A549 (cell line): Measurements from ENCODE around the gene PPP2R2D.

Experiments
- EP300 ChIP-seq, 2 experiments: fragments of >200 bp; sonication (Bioruptor Twin); formaldehyde crosslinking; IDR thresholded peaks; 2 replicates in 1 of 2; 3 replicates in 1 of 2; pipeline ENCODE4 v1.6.1; 2016 to 2017
- FOSB ChIP-seq: fragments of 250-450 bp; sonication (Bioruptor Pico); IDR thresholded peaks from 2 replicates; pipeline ENCODE4 v1.5.0; 2020; ENCODE audit warnings: mild to moderate bottlenecking, moderate library complexity
- ZNF302 ChIP-seq: fragments of 250-450 bp; sonication (Bioruptor Pico); IDR thresholded peaks from 2 replicates; pipeline ENCODE4 v1.9.0; 2021; ENCODE audit warnings: inconsistent platforms, mild to moderate bottlenecking, moderate library complexity

DNA sequence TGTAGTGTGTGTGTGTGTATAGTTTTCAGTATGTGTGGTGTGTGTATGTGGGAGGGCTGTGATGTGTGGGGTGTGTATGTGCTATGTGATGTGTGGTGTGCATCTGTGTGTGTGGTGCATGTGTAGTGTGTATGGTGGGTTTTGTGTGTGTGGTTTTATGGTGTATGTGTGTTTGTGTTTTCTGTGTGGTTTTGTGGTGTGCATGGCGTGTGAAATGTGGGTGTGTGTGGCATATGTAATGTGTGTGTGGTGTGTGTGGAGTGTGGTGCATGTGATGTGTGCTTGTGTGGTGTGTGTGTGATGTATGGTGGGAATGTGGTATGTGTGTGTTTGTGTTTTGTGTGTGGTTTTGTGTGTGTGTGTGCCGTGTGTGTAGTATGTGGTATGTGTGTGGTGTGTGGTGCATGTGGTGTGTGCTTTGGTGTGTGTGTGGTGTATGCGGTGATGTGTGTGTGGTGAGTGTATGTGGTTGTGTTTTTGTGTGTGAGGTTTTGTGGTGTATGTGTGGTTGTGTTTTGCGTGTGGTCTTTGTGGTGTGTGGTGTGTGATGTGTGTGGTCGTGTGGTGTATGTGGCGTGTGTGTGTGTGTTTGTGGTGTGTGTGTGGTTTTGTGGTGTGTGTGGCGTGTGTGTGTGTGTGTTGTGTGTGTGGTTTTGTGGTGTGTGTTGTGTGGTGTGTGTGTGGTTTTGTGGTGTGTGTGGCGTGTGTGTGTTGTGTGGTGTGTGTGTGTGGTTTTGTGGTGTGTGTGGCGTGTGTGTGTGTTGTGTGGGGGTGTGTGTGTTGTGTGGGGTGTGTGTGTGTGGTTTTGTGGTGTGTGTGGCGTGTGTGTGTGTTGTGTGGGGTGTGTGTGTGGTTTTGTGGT lies 18.0 kb upstream of the PPP2R2D start:
- TF ChIP-seq ZNF302 (CRISPR knock-in tag): no peak
- TF ChIP-seq EP300 (IDR thresholded peaks at IDR 0.05): no peak
- no peak for TF ChIP-seq FOSB (CRISPR knock-in tag)
